Ascending aorta (tissue), 2 donors: ENCODE measurements around the gene SLC35G2. TPM values are rescaled to one million over a fixed set of nuclear protein-coding genes. Genes with fewer than 3 reads are reported as not detected.
"Not testable (repeated sequence)": the region's sequence is repeated elsewhere in the genome, so short reads cannot be mapped to it uniquely, and the experiment has no call there.

Experiments used
- DNase-seq, 2 donors: peaks; one replicate each; pipeline ENCODE4 v3.0.0-alpha.2; 2019; ENCODE audit warnings: low spot score in 2 of 2
- H3K27ac ChIP-seq, 2 donors: fragments of 200-600 bp; sonication (generic); one replicate each; pipeline ENCODE4 v1.5.1; 2016 to 2017; ENCODE audit warnings: mild to moderate bottlenecking in 1 of 2
- H3K27me3 ChIP-seq: fragments of 200-600 bp; sonication (generic); one replicate; pipeline ENCODE4 v1.5.1; 2017
- H3K36me3 ChIP-seq, 2 donors: fragments of 200-600 bp; sonication (generic); one replicate each; pipeline ENCODE4 v1.5.1; 2016
- H3K4me1 ChIP-seq, 2 donors: fragments of 200-600 bp; sonication (generic); one replicate each; pipeline ENCODE4 v1.5.1; 2016 to 2017; ENCODE audit warnings: mild to moderate bottlenecking in 1 of 2
- H3K4me3 ChIP-seq, 2 donors: fragments of 200-600 bp; sonication (generic); one replicate each; pipeline ENCODE4 v1.5.1; 2016 to 2017; ENCODE audit warnings: mild to moderate bottlenecking in 1 of 2
- H3K9me3 ChIP-seq, 2 donors: fragments of 200-600 bp; sonication (generic); one replicate each; pipeline ENCODE4 v1.5.1; 2016
- CTCF ChIP-seq, 3 experiments: fragments of 200-600 bp in 2 of 3; fragments of 450-650 bp in 1 of 3; sonication (generic) in 2 of 3; IDR thresholded peaks; one replicate each; pipeline ENCODE4 v1.5.1; 2016 to 2019; ENCODE audit warnings: antibody characterized with exemption in 3 of 3, mild to moderate bottlenecking in 1 of 3, moderate library complexity in 1 of 3
- intact Hi-C: fragments of 100-400 bp; cut with DNase I; formaldehyde crosslinking; loops from one replicate; pipeline ENCODE4 v1.15.1; 2023
- total RNA-seq: library from RNA; depleted of rRNA; stranded (reverse); fragments of >200 nt; gene quantifications from one replicate; pipeline ENCODE4 v1.1.0, GENCODE V29; 2016

Gene SLC35G2
- total RNA-seq, 1 donor from 2014 or later, result 10.0 TPM

- intact Hi-C loops, result no loop called here
- Histone ChIP-seq H3K27ac (no peak overlapping the region), H3K4me1 (peaks cover 0 to 2% of the 10 kb centered on the region in 2 donors), H3K4me3 (no peak overlapping the region), H3K9me3 (peaks cover 21 to 33% of the 10 kb centered on the region in 2 donors), H3K27me3 (no peaks in the 10 kb centered on the region), H3K36me3 (peaks cover 0 to 11% of the 10 kb centered on the region in 2 donors)
- TF ChIP-seq CTCF (IDR thresholded peaks at IDR 0.05), result no peak
- no peak for DNase-seq
Observed at GRCh38 chr3:136901391-136901790, 82.5 kb downstream of the SLC35G2 start.

GRCh38 chr3:136902530-136902929, 83.6 kb downstream of the SLC35G2 start:
- H3K27me3 ChIP-seq, H3K4me3 ChIP-seq, H3K36me3 ChIP-seq, intact Hi-C loops, H3K27ac ChIP-seq, DNase-seq, H3K4me1 ChIP-seq: not testable (repeated sequence)
- peaks cover 21 to 33% of the 10 kb centered on the region in 2 donors for H3K9me3 ChIP-seq

GRCh38 chr3:136903899-136904298, 85.0 kb downstream of the SLC35G2 start:
- H3K36me3 ChIP-seq, result peaks cover 0 to 5% of the 10 kb centered on the region in 2 donors
- no peaks in the 10 kb centered on the region for H3K27me3 ChIP-seq
- no peak for DNase-seq
- intact Hi-C loops, result no loop called here
- no peaks in the 10 kb centered on the region for H3K4me1 ChIP-seq
- H3K9me3 ChIP-seq, result peaks cover 21 to 33% of the 10 kb centered on the region in 2 donors
- H3K27ac ChIP-seq, result no peak overlapping the region
- no peak for TF ChIP-seq CTCF (IDR thresholded peaks at IDR 0.05)
- no peak overlapping the region for H3K4me3 ChIP-seq

- intact Hi-C loops, result no loop called here
- Histone ChIP-seq H3K27ac (no peak overlapping the region), H3K36me3 (peaks cover 0 to 5% of the 10 kb centered on the region in 2 donors), H3K4me3 (no peak overlapping the region), H3K27me3 (no peaks in the 10 kb centered on the region), H3K9me3 (peaks cover 21 to 33% of the 10 kb centered on the region in 2 donors), H3K4me1 (no peaks in the 10 kb centered on the region)
- DNase-seq, result no peak
- TF ChIP-seq CTCF (IDR thresholded peaks at IDR 0.05), result no peak
Observed at GRCh38 chr3:136904746-136905145, 85.8 kb downstream of the SLC35G2 start.

Other genes starting within 250 kb of the SLC35G2 start
- 27.2 TPM for gene STAG1, start 66.7 kb upstream of the SLC35G2 start, total RNA-seq
- gene NCK1, start 43.1 kb downstream of the SLC35G2 start, total RNA-seq, result 45.6 TPM
- gene IL20RB, start 138.9 kb downstream of the SLC35G2 start, total RNA-seq, result not detected